CD4-positive, alpha-beta T cell treated with Interleukin-17A for 4 hours (primary cell): Measurements from ENCODE around the gene CEP104.

Experiments
- DNase-seq: peaks from one replicate; pipeline ENCODE4 v3.0.0-alpha.2; 2020; ENCODE audit warnings: mixed read lengths

CEP104 gene

DNA sequence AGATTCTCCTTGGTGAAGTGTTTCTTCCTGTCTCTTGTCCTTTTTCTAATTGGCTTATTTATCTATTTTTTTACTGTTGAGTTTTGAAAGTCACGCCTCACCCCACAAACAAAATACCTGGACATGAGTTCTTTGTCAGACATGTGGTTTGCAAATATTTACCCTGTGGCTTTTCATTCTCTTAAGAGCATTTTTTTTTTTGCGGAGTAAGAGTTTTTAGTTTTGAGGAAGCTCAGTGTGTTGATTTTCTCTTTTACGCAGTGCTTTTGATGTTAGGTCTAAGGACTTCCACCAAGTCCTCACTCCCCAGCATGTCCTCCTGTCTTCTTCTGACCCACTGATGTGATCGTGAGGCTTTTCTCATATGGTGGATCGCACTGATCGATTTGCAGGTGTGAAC, 7.9 kb upstream of the CEP104 start:
- DNase-seq = no peak

DNA sequence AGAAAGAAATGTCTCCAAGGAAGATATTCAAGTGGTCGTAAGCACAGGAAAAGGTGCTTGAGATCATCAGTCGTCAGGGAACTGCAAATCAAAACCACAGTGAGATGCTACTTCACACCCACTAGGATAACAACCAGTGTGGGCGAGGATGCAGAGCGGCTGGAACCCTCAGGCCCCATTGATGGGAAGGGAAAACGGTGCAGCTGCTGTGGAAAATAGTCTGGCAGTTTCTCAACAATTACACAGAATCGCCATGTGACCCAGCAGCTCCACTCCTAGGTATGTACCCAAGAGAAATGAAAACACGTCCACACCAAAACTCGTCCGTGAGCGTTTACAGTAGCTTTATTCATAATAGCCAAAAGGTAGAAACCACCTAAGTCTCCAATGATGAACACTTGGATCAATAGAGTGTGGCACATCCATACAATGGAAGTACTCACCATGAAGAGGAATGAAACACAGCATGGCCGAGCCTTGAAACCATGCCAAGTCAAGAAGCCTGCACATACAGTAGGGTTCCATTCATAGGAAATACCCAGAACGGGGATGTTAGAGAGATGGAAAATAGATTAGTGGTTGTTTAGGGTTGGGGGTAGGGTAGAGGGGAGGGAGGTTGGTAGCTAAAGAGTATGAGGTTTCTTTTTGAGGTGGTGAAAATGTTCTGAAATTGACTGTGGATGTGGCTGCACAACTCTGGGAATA, 6.4 kb upstream of the CEP104 start:
- no peak for DNase-seq

GRCh38 chr1:3858231-3858981, 1.4 kb upstream of the CEP104 start:
- no peak for DNase-seq

- DNase-seq = no peak
These were observed 749 bp upstream of the CEP104 start for GRCh38 chr1:3857791-3858129.

DNA sequence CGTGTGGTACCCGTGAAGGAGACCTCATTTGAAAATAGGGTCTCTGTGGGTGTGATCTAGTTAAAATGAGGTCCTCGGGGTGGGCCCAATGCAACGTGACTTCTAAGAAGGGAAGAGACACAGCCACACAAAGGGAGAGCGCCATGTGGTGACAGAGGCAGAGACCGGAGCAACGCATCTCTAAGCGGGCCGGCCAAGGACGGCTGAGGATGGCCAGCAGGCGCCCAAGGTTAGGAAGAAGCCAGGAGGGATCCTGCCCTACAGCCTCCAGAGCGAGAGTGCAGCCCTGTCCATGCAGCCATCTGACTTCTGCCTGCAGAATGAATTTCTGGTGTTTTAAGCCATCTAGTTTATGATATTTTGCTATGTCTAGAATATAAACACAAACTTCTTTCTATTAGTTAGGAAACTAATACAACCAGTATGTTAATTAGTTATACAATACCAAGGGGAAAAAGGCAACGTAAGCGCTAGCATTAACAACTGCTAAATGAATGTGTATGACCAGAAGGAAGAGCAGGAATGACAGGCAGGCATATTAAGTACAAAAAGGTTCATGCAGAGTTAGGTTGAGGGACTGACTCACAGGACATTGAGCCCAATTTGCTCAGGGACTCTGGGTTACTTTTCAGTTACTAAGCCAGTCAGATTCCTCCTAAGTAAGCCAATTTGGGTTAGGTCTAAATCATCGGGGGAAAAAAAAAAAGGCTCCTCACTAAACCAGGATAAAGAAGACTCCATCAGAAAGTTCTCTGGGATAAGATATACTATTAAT, 4.1 kb downstream of the CEP104 start:
- DNase-seq = no peak

DNA sequence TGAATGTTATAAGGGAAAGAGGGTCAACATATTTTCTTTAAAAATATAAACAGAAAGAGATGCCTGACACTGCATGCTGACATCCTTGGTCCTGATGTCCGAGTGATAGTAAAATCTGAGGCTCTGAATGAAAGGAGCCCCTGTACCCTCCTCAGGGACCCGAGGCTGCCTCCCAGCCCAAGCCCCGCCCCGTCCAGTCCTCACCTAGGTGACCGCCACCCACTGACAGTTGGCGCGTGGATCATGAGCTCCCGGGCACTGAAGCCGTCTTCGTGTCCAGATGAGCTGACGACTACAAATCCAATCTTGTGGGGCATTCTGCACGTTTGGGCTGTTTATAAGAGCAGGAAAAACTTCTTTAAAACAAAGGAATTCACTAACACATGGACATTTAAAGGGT, 4.9 kb downstream of the CEP104 start:
- DNase-seq = no peak

GRCh38 chr1:3851292-3851691, 5.7 kb downstream of the CEP104 start:
- DNase-seq = no peak

- no peak for DNase-seq
These were observed 6.2 kb downstream of the CEP104 start for GRCh38 chr1:3850857-3851256.

DNA sequence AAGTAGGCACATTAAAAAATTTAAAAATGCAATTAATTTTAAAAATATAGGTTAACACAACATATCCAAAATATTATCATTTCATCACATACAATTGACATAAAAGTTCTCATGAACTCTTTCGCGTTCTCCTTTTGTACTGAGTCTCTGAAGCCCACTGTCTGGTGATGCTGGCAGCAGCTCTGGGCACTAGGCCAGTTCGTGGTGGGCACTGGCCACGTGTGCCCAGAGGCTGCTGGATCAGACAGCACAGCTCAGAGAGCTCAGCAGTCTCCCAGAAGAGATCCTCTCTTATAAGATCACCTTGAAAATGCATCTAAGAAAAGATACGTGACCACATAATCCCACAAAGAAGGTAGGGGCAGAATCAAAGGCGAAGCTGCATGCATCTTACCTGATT, 9.9 kb downstream of the CEP104 start:
- DNase-seq = no peak

GRCh38 chr1:3846541-3846940, 10.5 kb downstream of the CEP104 start:
- no peak for DNase-seq

- no peak for DNase-seq
These were observed 14.1 kb downstream of the CEP104 start for GRCh38 chr1:3842912-3843311.

GRCh38 chr1:3841491-3841890, 15.5 kb downstream of the CEP104 start:
- DNase-seq = no peak

GRCh38 chr1:3838788-3839187, 18.2 kb downstream of the CEP104 start:
- no peak for DNase-seq

DNA sequence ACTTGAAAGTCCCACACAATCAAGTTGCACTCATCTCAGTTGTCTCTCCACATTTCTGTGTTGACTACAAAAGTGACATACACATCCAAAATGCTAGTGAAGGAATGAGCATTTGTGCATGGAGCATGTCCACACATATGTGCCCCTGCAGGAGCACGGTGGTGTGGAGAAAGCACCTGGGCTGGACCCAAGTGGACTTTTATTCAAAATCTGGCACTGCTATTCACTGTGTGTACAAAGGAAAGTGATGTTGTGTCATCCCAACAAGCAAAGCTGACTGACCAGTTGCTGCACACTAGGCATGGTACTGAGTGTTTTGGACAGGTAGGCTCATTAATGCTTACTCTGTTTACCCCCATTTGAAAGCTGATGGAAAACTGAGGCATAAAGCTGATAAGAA, 19.3 kb downstream of the CEP104 start:
- DNase-seq = no peak

GRCh38 chr1:3837200-3837599, 19.8 kb downstream of the CEP104 start:
- DNase-seq = no peak

DNA sequence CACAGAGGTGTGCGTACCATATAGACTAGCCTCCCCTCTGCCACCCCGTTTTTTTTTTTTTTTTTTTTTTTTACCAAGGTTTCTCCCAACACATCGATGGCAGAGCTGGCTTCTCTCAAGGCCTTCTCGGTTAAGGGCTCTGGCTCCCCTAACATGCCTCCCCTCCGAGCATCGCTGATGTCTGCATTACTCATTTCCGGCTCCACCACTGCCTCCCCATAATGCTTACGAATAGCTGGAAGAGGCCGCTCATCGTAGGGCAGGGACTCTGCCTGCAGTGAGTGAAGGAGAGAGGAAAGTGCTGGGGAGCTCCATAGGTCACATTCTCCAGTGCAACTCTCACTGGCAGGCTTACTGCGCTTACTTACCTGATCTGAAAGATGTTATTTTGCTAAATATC, 20.6 kb downstream of the CEP104 start:
- no peak for DNase-seq

DNA sequence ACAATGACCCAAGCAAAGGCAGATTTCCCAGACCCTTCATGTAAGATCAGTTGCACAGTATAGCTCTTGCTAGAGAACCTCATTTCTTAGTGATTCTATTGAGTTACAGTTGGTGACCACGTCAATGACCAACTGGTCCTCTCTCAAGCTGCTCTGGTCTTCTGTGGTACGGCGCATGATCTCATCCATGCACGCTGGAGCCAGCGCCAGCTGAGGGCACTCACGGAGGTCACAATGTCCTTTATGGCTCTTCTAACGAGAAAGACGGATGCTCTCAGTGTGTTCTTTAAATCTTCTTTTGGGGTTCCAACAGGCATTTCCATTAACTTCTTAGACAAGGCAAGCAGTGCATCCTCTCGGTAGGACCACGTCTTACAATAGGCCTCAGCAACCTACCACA, 22.3 kb downstream of the CEP104 start:
- no peak for DNase-seq

DNA sequence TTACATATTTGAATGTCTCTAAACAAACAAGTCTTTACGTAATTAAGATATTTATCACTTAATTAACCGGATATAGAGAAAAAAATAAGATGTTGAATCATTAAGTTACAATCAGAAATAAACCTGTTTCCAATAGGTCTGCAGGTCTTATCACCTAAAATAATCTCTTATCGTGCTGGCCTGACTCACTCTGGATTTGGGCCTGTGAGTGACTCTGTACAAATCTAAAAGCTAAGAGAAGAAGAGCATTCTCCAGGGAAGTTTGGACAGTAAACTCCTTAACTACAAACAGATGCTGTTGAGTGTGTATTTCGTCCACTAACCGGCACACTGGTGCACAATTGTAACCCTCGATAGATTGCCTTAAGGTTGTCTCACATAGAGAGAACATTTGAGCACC, 25.3 kb downstream of the CEP104 start:
- no peak for DNase-seq

GRCh38 chr1:3828391-3828790, 28.6 kb downstream of the CEP104 start:
- no peak for DNase-seq

- DNase-seq = no peak
These were observed 29.2 kb downstream of the CEP104 start for GRCh38 chr1:3827813-3828307.

DNA sequence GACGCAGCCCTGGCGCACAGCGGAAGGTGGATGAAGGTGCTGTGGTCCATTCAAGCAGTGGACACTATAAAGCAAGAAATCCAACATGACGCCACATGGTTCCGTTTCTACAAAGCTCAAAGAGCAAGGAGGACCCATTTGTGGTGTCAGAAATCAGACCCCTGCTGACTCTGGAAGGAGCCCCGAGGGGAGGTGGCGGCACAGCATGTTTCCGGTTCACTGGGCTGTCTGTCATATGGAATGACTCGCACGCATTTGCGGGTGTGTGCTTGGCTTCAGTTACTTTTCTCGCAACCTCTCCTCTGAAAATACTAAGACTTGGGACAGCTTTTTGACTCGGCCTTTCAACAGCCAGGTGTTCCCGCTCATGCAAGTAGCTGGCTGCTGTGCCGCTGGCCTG, 31.7 kb downstream of the CEP104 start:
- DNase-seq = no peak

GRCh38 chr1:3824650-3825049, 32.4 kb downstream of the CEP104 start:
- no peak for DNase-seq

DNA sequence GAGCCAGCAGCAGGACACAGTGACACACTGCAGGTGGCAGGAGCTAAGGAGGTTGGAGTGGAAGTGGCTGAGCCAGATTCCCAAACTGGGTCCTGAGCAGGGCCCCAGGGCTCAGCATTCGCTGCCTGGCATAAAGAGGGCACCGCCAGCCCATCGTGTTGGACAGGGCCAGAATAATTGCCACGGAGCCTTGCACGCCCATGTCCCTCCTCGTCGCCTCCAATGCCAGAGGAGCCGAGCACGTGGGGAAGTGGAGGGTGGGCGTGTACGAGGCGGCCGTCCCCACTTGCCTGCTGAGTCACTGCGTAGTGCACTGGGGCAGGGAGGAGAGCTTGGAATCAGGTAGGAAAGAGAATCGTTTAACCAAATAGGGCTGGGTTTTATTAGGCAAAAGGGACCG, 34.6 kb downstream of the CEP104 start:
- no peak for DNase-seq

DNA sequence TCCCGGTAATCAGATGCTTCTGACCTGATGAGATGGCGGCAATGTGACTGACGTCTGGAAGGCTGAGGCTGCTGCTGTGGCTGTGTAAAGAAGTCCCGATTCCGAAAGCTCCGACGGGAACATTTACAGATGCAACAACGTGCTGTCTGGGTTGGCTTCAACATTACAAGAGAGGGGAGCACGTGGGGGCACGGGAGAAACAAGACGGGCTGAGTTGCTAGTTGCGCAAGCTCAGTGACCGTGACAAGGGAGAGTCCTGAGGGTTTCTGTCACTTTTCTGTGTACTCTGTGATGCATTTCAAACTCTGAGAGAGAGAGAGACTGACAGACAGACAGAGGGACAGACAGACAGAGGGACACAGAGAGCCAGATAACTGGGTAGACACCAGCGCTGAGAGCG, 35.1 kb downstream of the CEP104 start:
- no peak for DNase-seq
